HG03460 (cell line): ENCODE measurements around the gene KCTD19.

ENCODE experiments used
- ATAC-seq: cut with Tn5 transposase; IDR thresholded peaks from one replicate; pipeline ENCODE4 v1.9.1; 2021; ENCODE audit not compliant: unreplicated experiment

Gene KCTD19

GRCh38 chr16:67260426-67261063 is 66.0 kb downstream of the KCTD19 start:
- no peak for ATAC-seq

- no peak for ATAC-seq
Measured at GRCh38 chr16:67259705-67260104, 66.8 kb downstream of the KCTD19 start.

- ATAC-seq = no peak
Measured at GRCh38 chr16:67258161-67258835, 68.2 kb downstream of the KCTD19 start.

- ATAC-seq = no peak
Measured at GRCh38 chr16:67257486-67258160, 68.9 kb downstream of the KCTD19 start.

GRCh38 chr16:67256701-67257230 is 69.8 kb downstream of the KCTD19 start:
- no peak for ATAC-seq

GRCh38 chr16:67255553-67256221 is 70.9 kb downstream of the KCTD19 start:
- ATAC-seq = no peak

GRCh38 chr16:67254801-67255552 is 71.6 kb downstream of the KCTD19 start:
- ATAC-seq = no peak

GRCh38 chr16:67252609-67253497 is 73.7 kb downstream of the KCTD19 start:
- ATAC-seq = no peak

- ATAC-seq = no peak
Measured at GRCh38 chr16:67250045-67250327, 76.6 kb downstream of the KCTD19 start.

GRCh38 chr16:67249178-67250044 is 77.1 kb downstream of the KCTD19 start:
- no peak for ATAC-seq

- ATAC-seq = no peak
Measured at GRCh38 chr16:67248401-67249177, 78.0 kb downstream of the KCTD19 start, which contains the start of gene SLC9A5. Gene SLC9A5 (plus strand): TSS chr16:67248979. CDS start chr16:67249015, 36 bp downstream.

GRCh38 chr16:67248073-67248400 is 78.5 kb downstream of the KCTD19 start:
- ATAC-seq = no peak

GRCh38 chr16:67247192-67248072 is 79.1 kb downstream of the KCTD19 start, which contains the start of gene FHOD1:
Gene FHOD1 (minus strand): TSS chr16:67247481. CDS start chr16:67247410, 71 bp downstream.
- ATAC-seq = peak; percentile 47

- peak; percentile 21 for ATAC-seq
Measured at GRCh38 chr16:67246756-67247191, 79.8 kb downstream of the KCTD19 start.

GRCh38 chr16:67246081-67246755 is 80.3 kb downstream of the KCTD19 start:
- peak; percentile 24 for ATAC-seq

GRCh38 chr16:67245674-67246080 is 80.9 kb downstream of the KCTD19 start:
- ATAC-seq = no peak
